Caco-2 (cell line): ENCODE results near the gene KCNH2. TPM values are rescaled to one million over a fixed set of nuclear protein-coding genes. Genes with fewer than 3 reads are reported as not detected.

ENCODE experiments used
- BruUV-seq: library from RNA; stranded (reverse); fragments of 400-500 nt; replicated peaks from 2 replicates; lab custom pipeline; 2021; lab: Mats Ljungman, UMichigan
- CTCF ChIA-PET: fragments of 300-600 bp; sonication (Branson Sonifier 250); formaldehyde crosslinking; loops from one replicate; lab custom pipeline; 2022; ENCODE audit warnings: antibody characterized with exemption; lab: Charles Lee
- POLR2A ChIA-PET: fragments of 300-600 bp; sonication (Branson Sonifier 250); formaldehyde crosslinking; loops from one replicate; lab custom pipeline; 2022; ENCODE audit warnings: antibody characterized with exemption; lab: Charles Lee
- DNase-seq, 2 experiments: peaks; one replicate each; pipeline versions ENCODE4 v3.0.0 to v3.0.0-alpha.2; 2020 to 2022
- H3K27me3 ChIP-seq: replicated peaks from 2 replicates; pipeline ENCODE4 v1.6.0; 2011; ENCODE audit warnings: low read length; ENCODE audit not compliant: control insufficient read depth, insufficient read depth
- H3K36me3 ChIP-seq: 2 replicates; pipeline ENCODE4 v1.5.1; 2011; ENCODE audit warnings: low read length; ENCODE audit not compliant: control insufficient read depth, insufficient read depth
- H3K4me1 ChIP-seq: fragments of 250-450 bp; sonication (Bioruptor Pico); 2 replicates; pipeline ENCODE4 v1.5.1; 2020; ENCODE audit warnings: mild to moderate bottlenecking
- H3K4me3 ChIP-seq: 2 replicates; pipeline ENCODE4 v1.5.1; 2011; ENCODE audit warnings: low read depth, mild to moderate bottlenecking, control low read depth, low read length
- H3K9me3 ChIP-seq: fragments of 250-450 bp; sonication (Bioruptor Pico); 2 replicates; pipeline ENCODE4 v1.5.1; 2020; ENCODE audit warnings: mild to moderate bottlenecking, moderate library complexity
- H3K27ac Mint-ChIP-seq: one replicate; pipeline ENCODE4 v1.8.0; 2022; ENCODE audit warnings: mixed read lengths; ENCODE audit not compliant: unreplicated experiment
- H3K27me3 Mint-ChIP-seq: one replicate; pipeline ENCODE4 v1.8.0; 2022; ENCODE audit warnings: mixed read lengths; ENCODE audit not compliant: insufficient read depth, unreplicated experiment
- H3K36me3 Mint-ChIP-seq: one replicate; pipeline ENCODE4 v1.8.0; 2022; ENCODE audit warnings: mild to moderate bottlenecking, mixed read lengths; ENCODE audit not compliant: insufficient read depth, unreplicated experiment
- H3K4me1 Mint-ChIP-seq: one replicate; pipeline ENCODE4 v1.8.0; 2022; ENCODE audit warnings: low read depth, mixed read lengths; ENCODE audit not compliant: unreplicated experiment
- H3K4me3 Mint-ChIP-seq: one replicate; pipeline ENCODE4 v1.8.0; 2022; ENCODE audit warnings: mild to moderate bottlenecking, moderate library complexity, mixed read lengths; ENCODE audit not compliant: unreplicated experiment
- H3K9me3 Mint-ChIP-seq: one replicate; pipeline ENCODE4 v1.8.0; 2022; ENCODE audit warnings: mixed read lengths; ENCODE audit not compliant: unreplicated experiment
- intact Hi-C: fragments of 100-400 bp; cut with micrococcal nuclease; formaldehyde crosslinking; loops from one replicate; pipeline ENCODE4 v1.10.0; 2022; ENCODE audit not compliant: unreplicated experiment
- total RNA-seq: library from RNA; stranded (reverse); gene quantifications from 2 replicates; pipeline ENCODE4 v1.2.3, GENCODE V29; 2022
- TF ChIP-seq, protein P1 (sequence below), 2 experiments: fragments of 200-600 bp in 1 of 2; IDR thresholded peaks; 1 replicate in 1 of 2; 2 replicates in 1 of 2; pipeline versions ENCODE4 v1.5.1 to v1.8.0; 2011 to 2022; ENCODE audit warnings: antibody characterized with exemption in 1 of 2, control low read depth in 1 of 2, inconsistent platforms in 1 of 2, low read depth in 1 of 2, low read length in 1 of 2, mild to moderate bottlenecking in 1 of 2, moderate library complexity in 1 of 2; ENCODE audit not compliant: insufficient read depth in 1 of 2, severe bottlenecking in 1 of 2, unreplicated experiment in 1 of 2

The KCNH2 gene
- total RNA-seq, 1 experiment from 2014 or later = 0.66 TPM

DNA sequence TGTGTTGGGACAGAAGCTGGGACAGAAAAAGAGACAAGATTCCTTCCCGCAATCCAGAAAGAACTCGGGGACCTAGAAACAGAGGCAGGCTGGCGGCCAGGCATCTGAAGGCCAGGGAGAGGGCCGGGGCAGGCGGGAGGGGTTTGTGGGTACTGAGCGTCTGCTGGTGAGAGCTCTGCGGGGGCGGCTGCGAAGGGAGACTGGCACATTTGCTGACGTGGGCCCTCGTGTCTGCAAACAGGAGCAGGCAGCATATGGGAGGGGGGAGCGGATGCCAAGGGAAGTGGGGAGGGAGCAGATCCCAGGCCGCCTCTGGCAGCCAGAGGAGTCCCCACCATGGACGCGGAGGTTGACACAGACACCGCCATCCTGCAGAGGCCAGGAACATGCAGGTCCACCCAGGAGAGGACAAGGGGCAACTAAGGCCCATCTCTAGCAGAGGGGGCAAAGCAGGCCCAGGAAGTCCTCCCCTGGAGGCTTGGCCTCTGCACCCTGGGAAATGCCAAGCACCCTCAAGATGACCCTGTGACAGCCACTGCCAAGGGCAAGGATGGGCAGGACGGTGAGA is 32.2 kb downstream of the KCNH2 start:
- Mint-ChIP-seq H3K4me1 (no peaks in the 10 kb centered on the region), H3K27ac (no peak overlapping the region), H3K9me3 (no peaks in the 10 kb centered on the region), H3K4me3 (no peak overlapping the region), H3K27me3 (peaks cover 11% of the 10 kb centered on the region), H3K36me3 (no peaks in the 10 kb centered on the region)
- ChIA-PET POLR2A (interaction anchor here (0.6 kb wide), 1 partner anchor 30 kb away, joined by 3 read pairs; no protein-coding TSS in a partner anchor), CTCF (interaction anchor here (0.6 to 0.8 kb wide), 2 partner anchors 19 to 73 kb away, joined by 3 to 5 read pairs; no protein-coding TSS in a partner anchor)
- Histone ChIP-seq H3K36me3 (no peaks in the 10 kb centered on the region), H3K4me1 (0 out of 2 replicates have a peak, but pooled peaks cover 4% of the 10 kb centered on the region), H3K4me3 (no peak overlapping the region), H3K9me3 (no peaks in the 10 kb centered on the region), H3K27me3 (no peaks in the 10 kb centered on the region; the same call in 1 of the 2 replicates)
- intact Hi-C loops = no loop called here
- no peak for DNase-seq
- TF ChIP-seq, protein P1, sequence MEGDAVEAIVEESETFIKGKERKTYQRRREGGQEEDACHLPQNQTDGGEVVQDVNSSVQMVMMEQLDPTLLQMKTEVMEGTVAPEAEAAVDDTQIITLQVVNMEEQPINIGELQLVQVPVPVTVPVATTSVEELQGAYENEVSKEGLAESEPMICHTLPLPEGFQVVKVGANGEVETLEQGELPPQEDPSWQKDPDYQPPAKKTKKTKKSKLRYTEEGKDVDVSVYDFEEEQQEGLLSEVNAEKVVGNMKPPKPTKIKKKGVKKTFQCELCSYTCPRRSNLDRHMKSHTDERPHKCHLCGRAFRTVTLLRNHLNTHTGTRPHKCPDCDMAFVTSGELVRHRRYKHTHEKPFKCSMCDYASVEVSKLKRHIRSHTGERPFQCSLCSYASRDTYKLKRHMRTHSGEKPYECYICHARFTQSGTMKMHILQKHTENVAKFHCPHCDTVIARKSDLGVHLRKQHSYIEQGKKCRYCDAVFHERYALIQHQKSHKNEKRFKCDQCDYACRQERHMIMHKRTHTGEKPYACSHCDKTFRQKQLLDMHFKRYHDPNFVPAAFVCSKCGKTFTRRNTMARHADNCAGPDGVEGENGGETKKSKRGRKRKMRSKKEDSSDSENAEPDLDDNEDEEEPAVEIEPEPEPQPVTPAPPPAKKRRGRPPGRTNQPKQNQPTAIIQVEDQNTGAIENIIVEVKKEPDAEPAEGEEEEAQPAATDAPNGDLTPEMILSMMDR (IDR thresholded peaks at IDR 0.05; ENCODE audit: insufficient read depth in 1 of 2, low read depth in 1 of 2, low read length in 1 of 2, severe bottlenecking in 1 of 2, unreplicated experiment in 1 of 2) = no peak
- no TSS peak for BruUV-seq

DNA sequence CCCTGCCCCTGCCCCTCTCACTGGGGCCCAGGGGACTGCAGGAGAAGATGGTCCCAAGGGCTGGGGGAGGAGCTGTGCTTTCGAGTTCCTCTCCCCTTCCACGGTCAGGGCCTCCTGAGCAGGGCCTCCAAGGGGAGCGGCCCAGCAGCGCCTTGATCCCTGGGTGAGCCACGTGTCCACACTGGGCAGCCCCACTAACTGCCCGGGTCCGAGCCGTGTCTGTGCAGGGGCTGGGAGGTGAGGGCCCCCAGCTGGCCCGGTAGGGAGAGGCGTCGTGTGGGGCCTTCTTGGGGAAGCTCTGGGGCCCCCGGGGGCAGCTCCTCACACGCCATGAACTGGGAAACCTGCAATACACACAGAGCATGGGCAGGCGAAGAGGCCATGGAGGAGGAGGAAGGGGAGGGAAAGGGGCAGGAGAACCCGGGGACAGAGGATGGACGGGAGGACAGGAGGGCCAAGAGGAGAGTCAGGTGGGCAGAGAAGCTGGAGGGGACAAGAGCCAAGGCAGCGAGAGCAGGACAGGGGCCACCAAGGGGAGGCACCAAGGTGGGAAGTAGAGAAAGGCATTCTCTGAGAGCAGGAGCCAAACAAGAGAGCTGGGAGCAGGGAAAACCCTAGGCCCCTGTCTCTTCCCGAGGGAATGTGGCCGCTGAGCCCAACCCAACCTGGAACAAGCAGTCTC is 32.8 kb downstream of the KCNH2 start:
- Histone ChIP-seq H3K9me3 (no peaks in the 10 kb centered on the region), H3K27me3 (no peaks in the 10 kb centered on the region; the same call in 1 of the 2 replicates), H3K36me3 (no peaks in the 10 kb centered on the region), H3K4me1 (0 out of 2 replicates have a peak, but pooled peaks cover 4% of the 10 kb centered on the region), H3K4me3 (no peak overlapping the region)
- ChIA-PET POLR2A (interaction anchor here (0.6 kb wide), 1 partner anchor 31 kb away, joined by 3 read pairs; no protein-coding TSS in a partner anchor), CTCF (no interaction called here)
- intact Hi-C loops = no loop called here
- Mint-ChIP-seq H3K9me3 (no peaks in the 10 kb centered on the region), H3K4me1 (no peaks in the 10 kb centered on the region), H3K36me3 (no peaks in the 10 kb centered on the region), H3K27me3 (peaks cover 11% of the 10 kb centered on the region), H3K27ac (no peak overlapping the region), H3K4me3 (no peak overlapping the region)
- TF ChIP-seq, protein P1 (IDR thresholded peaks at IDR 0.05; ENCODE audit: insufficient read depth in 1 of 2, low read depth in 1 of 2, low read length in 1 of 2, severe bottlenecking in 1 of 2, unreplicated experiment in 1 of 2) = no peak
- no peak for DNase-seq
- BruUV-seq = no TSS peak

DNA sequence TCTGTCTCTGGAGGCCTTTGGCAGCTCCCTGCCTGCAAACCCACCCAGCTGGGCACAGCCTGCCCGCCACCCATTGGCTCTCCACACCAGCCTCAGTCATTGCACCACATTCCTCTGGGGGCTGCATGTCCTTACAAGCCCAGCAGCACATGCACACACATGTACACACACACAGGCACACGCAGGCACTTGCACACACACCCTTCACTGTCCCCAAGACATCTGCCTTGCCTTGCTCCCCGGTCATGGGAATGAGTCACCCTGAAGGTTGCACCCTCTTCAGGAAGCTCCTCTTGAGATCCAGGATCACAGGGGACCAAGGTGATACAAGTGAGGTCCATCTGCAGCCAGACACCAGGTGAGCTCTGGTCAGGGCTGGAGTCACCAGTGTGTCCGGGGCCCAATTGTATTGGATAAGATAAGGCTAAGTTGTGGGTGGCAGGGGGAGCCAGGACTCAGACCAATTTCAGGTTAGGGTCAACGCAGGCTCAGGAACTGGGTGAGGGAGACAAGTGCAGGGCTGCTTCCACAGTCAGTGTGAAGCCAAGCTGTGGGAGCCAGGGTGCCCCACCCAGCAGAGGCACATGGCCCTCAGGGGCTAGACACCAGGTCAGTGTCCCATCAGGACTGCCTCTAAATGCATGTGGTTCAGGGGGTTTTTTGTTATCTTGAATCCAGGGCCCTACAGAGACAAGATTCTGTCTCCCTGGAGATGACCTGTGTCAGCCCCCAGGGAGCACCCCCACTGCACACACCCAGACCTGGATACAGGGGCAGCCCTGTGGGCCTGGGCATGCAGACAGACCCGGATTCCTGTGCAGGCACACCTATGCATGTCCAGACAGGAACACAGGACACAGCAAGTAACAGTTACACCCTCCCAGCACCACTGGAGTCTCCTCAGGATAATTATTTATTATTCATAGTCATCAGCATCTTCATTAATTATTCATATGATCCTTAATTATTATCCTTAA is 33.8 kb downstream of the KCNH2 start:
- Mint-ChIP-seq H3K27me3 (peaks cover 12% of the 10 kb centered on the region), H3K4me1 (no peaks in the 10 kb centered on the region), H3K9me3 (no peaks in the 10 kb centered on the region), H3K27ac (no peak overlapping the region), H3K4me3 (no peak overlapping the region), H3K36me3 (no peaks in the 10 kb centered on the region)
- Histone ChIP-seq H3K9me3 (no peaks in the 10 kb centered on the region), H3K36me3 (no peaks in the 10 kb centered on the region), H3K4me1 (0 out of 2 replicates have a peak, but pooled peaks cover 4% of the 10 kb centered on the region), H3K27me3 (no peaks in the 10 kb centered on the region; the same call in 1 of the 2 replicates), H3K4me3 (no peak overlapping the region)
- POLR2A ChIA-PET = no interaction called here
- intact Hi-C loops = no loop called here
- no TSS peak for BruUV-seq
- CTCF ChIA-PET = no interaction called here
- no peak for DNase-seq
- TF ChIP-seq, protein P1 (IDR thresholded peaks at IDR 0.05; ENCODE audit: insufficient read depth in 1 of 2, low read depth in 1 of 2, low read length in 1 of 2, severe bottlenecking in 1 of 2, unreplicated experiment in 1 of 2) = no peak
